A673 (cell line): Measurements from ENCODE around the gene UPF1. TPM values are rescaled to one million over a fixed set of nuclear protein-coding genes. Genes with fewer than 3 reads are reported as not detected.
"Not testable (repeated sequence)": the region's sequence is repeated elsewhere in the genome, so short reads cannot be mapped to it uniquely, and the experiment has no call there.

Experiments
- BruUV-seq: library from RNA; stranded (reverse); fragments of 400-500 nt; replicated peaks from 2 replicates; lab custom pipeline; 2021; lab: Mats Ljungman, UMichigan
- CTCF ChIA-PET: fragments of 300-600 bp; sonication (Branson Sonifier 250); formaldehyde crosslinking; loops from one replicate; lab custom pipeline; 2022; ENCODE audit warnings: antibody characterized with exemption; lab: Charles Lee
- POLR2A ChIA-PET: fragments of 300-600 bp; sonication (Branson Sonifier 250); formaldehyde crosslinking; loops from one replicate; lab custom pipeline; 2022; ENCODE audit warnings: antibody characterized with exemption; ENCODE audit not compliant: low non-redundant PET; lab: Charles Lee
- DNase-seq: peaks from one replicate; pipeline ENCODE4 v3.0.0-alpha.2; 2015; ENCODE audit warnings: low spot score
- H3K27ac ChIP-seq: fragments of 200-600 bp; sonication (generic); 2 replicates; pipeline ENCODE4 v1.5.1; 2016; ENCODE audit warnings: mixed run types, low read depth, mild to moderate bottlenecking, mixed read lengths, antibody characterized with exemption, low read length; ENCODE audit not compliant: poor library complexity, severe bottlenecking
- H3K27me3 ChIP-seq: fragments of 200-600 bp; sonication (generic); replicated peaks from 2 replicates; pipeline ENCODE4 v1.6.1; 2017; ENCODE audit warnings: mixed run types, low read depth, mild to moderate bottlenecking, mixed read lengths, antibody characterized with exemption, low read length; ENCODE audit not compliant: insufficient read depth, poor library complexity
- H3K36me3 ChIP-seq: fragments of 200-600 bp; sonication (generic); 2 replicates; pipeline ENCODE4 v1.6.1; 2016; ENCODE audit warnings: mixed run types, mild to moderate bottlenecking, mixed read lengths, antibody characterized with exemption, low read length; ENCODE audit not compliant: insufficient read depth, poor library complexity, severe bottlenecking
- H3K4me1 ChIP-seq: fragments of 200-600 bp; sonication (generic); 2 replicates; pipeline ENCODE4 v1.6.1; 2017; ENCODE audit warnings: mixed run types, mild to moderate bottlenecking, mixed read lengths, antibody characterized with exemption, low read length; ENCODE audit not compliant: insufficient read depth, poor library complexity, severe bottlenecking
- H3K4me3 ChIP-seq: fragments of 200-600 bp; sonication (generic); 2 replicates; pipeline ENCODE4 v1.5.1; 2016; ENCODE audit warnings: low read depth, mixed run types, mild to moderate bottlenecking, mixed read lengths, low read length; ENCODE audit not compliant: poor library complexity, severe bottlenecking
- H3K9me3 ChIP-seq: fragments of 200-600 bp; sonication (generic); 2 replicates; pipeline ENCODE4 v1.6.1; 2016; ENCODE audit warnings: mixed run types, low read depth, mild to moderate bottlenecking, mixed read lengths, antibody characterized with exemption, low read length; ENCODE audit not compliant: poor library complexity, severe bottlenecking
- EZH2 ChIP-seq: fragments of 200-600 bp; sonication (generic); IDR thresholded peaks from 2 replicates; pipeline ENCODE4 v1.6.1; 2017; ENCODE audit warnings: borderline replicate concordance, low read depth, mild to moderate bottlenecking, mixed read lengths, antibody characterized with exemption, low read length; ENCODE audit not compliant: poor library complexity, severe bottlenecking
- intact Hi-C: fragments of 100-400 bp; cut with micrococcal nuclease; formaldehyde crosslinking; loops from one replicate; pipeline ENCODE4 v1.10.0; 2022; ENCODE audit not compliant: unreplicated experiment
- total RNA-seq: library from RNA; stranded (reverse); gene quantifications from 2 replicates; pipeline ENCODE4 v1.2.3, GENCODE V29; 2021
- TF ChIP-seq, protein P1 (sequence below): fragments of 300-800, 200-600 bp; sonication (generic); conservative IDR thresholded peaks from 2 replicates; pipeline ENCODE4 v1.5.1; 2017; ENCODE audit warnings: low read depth, mild to moderate bottlenecking, antibody characterized with exemption, low read length, moderate library complexity, mixed read lengths

UPF1 gene
- total RNA-seq, 1 experiment from 2014 or later, result 83.8 TPM

DNA sequence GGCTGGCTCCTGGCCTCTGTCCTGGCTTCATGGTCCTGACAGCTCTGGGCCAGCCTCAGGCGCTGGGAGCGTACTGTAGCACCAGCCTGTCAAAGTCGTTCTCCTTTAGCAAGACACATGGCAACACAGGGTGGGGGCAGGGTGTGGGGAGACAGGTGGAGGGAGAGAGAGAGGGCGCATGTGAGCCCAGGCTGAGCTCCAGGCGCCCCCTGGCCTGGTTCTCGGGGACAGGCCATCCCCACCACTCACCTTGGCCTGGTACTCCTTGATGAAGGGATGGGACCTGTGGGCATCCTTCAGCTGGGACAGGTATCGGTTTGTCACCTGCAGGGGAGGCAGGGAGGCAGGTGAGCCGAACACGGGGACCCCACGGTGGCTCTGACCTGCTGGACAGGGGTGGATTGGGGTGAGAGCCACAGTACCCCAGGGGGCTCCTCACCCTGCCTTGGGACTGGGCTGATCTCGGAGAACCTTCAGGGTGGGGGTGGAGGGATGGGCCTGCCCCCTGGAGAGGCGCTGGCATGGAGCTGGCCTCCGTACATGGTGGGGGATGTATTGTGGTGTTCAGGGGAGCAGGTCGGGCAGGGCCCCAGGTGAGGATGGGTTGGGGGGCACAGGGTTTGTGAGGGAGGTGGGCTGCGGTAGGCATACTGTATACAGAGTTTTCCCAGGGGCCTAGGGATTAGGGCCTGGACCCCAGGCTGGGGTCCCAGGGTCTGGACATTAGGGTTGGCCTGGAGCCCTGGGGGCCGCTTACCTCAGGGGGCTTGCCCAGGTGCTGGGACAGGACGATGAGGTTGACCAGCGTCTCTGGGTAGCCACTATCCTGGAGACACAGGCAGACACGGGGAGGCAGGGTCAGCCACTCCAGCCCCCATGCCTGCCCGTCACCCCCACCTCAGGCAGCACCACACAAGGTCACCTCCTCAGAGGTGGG, 68.1 kb downstream of the UPF1 start:
- Histone ChIP-seq H3K9me3 (no peaks in the 10 kb centered on the region), H3K27me3 (no peaks in the 10 kb centered on the region), H3K36me3 (no peaks in the 10 kb centered on the region), H3K27ac (no peak overlapping the region), H3K4me1 (peaks cover 3% of the 10 kb centered on the region), H3K4me3 (no peak overlapping the region)
- no peak for DNase-seq
- POLR2A ChIA-PET, result no interaction called here
- no peak for TF ChIP-seq EZH2
- TF ChIP-seq, protein P1, sequence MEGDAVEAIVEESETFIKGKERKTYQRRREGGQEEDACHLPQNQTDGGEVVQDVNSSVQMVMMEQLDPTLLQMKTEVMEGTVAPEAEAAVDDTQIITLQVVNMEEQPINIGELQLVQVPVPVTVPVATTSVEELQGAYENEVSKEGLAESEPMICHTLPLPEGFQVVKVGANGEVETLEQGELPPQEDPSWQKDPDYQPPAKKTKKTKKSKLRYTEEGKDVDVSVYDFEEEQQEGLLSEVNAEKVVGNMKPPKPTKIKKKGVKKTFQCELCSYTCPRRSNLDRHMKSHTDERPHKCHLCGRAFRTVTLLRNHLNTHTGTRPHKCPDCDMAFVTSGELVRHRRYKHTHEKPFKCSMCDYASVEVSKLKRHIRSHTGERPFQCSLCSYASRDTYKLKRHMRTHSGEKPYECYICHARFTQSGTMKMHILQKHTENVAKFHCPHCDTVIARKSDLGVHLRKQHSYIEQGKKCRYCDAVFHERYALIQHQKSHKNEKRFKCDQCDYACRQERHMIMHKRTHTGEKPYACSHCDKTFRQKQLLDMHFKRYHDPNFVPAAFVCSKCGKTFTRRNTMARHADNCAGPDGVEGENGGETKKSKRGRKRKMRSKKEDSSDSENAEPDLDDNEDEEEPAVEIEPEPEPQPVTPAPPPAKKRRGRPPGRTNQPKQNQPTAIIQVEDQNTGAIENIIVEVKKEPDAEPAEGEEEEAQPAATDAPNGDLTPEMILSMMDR, result no peak
- CTCF ChIA-PET, result no interaction called here
- intact Hi-C loops, result no loop called here
- BruUV-seq, result no TSS peak

DNA sequence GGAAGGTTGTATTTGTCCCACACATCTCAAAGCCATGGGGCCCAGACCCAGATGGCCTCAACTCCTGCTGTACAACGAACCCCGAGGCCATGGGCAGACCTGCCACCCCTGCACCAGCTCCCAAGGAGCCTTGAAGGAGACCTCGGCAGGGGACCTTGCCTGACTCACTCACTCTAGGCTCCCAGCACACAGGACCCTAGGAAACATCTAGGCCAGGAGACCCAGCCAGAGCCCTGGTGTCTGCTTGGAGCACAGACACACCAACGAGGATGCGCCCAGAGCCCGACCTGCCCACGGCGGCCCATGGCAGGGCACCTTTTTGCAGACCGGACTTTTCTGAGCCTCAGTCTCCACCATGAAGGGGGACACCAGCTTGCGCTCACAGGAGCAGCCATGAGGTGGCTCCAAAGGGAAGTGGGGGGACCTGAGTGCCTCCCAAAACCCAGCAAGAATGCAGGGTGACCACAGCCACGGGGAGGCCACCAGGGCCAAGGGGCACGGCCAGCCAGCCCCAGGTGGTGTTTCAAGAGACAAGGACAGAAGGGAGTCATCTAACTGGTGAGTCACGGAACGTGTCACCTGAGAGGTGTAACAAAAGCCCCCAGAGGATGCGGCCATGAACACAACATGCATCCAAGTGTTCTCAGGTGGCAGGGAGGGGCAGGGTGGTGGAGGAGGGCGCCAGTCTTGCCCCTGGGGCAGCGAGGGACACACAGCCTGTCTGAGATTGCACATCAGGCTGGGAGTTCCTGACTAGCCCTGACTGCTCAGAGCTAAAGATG, 69.1 kb downstream of the UPF1 start:
- no peak overlapping the region for H3K27ac ChIP-seq
- no peak for DNase-seq
- H3K36me3 ChIP-seq, result peaks cover 3% of the 10 kb centered on the region
- no TSS peak for BruUV-seq
- intact Hi-C loops, result no loop called here
- H3K4me3 ChIP-seq, result no peak overlapping the region
- H3K4me1 ChIP-seq, result no peaks in the 10 kb centered on the region
- CTCF ChIA-PET, result no interaction called here
- H3K27me3 ChIP-seq, result no peaks in the 10 kb centered on the region
- no peaks in the 10 kb centered on the region for H3K9me3 ChIP-seq
- POLR2A ChIA-PET, result no interaction called here
- TF ChIP-seq, protein P1, result no peak
- no peak for TF ChIP-seq EZH2

DNA sequence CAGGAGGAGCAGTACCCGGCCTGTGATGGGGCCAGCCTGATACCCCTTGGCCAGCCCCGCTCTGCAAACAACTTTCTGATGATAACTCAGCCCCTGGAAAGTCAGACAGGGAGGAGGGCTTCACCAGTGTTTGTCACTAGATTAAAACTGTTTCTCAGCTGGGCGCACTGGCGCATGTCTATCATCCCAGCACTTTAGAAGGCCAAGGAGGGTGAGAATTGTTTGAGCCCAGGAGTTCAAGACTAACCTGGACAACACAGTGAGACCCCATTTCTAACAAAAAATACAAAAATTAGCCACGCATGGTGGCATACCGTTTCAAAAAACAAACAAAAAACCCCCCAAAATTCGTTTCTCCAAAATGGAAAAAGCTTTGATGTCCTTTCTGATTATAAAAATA, 69.7 kb downstream of the UPF1 start:
- no peak overlapping the region for H3K27ac ChIP-seq
- no peak for TF ChIP-seq EZH2
- TF ChIP-seq, protein P1, result no peak
- CTCF ChIA-PET, result no interaction called here
- DNase-seq, result no peak
- H3K27me3 ChIP-seq, result no peaks in the 10 kb centered on the region
- no peaks in the 10 kb centered on the region for H3K4me1 ChIP-seq
- peaks cover 3% of the 10 kb centered on the region for H3K36me3 ChIP-seq
- no peaks in the 10 kb centered on the region for H3K9me3 ChIP-seq
- intact Hi-C loops, result no loop called here
- BruUV-seq, result no TSS peak
- H3K4me3 ChIP-seq, result no peak overlapping the region
- POLR2A ChIA-PET, result no interaction called here

DNA sequence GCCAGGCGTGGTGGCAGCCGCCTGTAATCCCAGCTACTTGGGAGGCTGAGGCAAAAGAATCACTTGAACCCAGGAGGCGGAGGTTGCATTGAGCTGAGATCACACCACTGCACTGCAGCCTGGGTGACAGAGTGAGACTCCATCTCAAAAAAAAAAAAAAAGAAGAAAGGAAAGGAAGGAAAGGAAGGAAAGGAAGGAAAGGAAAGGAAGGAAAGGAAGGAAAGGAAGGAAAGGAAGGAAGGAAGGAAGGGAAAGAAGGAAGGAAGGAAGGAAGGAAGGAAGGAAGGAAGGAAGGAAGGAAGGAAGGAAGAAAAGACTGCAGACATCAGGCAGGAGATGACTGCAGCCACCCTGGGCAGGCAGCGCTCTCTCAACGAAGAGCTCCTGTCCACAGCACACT, 70.8 kb downstream of the UPF1 start:
- H3K4me1 ChIP-seq, H3K9me3 ChIP-seq, DNase-seq, H3K27ac ChIP-seq, H3K36me3 ChIP-seq, H3K27me3 ChIP-seq, H3K4me3 ChIP-seq, intact Hi-C loops, BruUV-seq: not testable (repeated sequence)
- POLR2A ChIA-PET, result interaction anchor here (0.8 kb wide), 1 partner anchor 54 kb away, joined by 12 read pairs; no protein-coding TSS in a partner anchor
- CTCF ChIA-PET, result interaction anchor here (0.6 kb wide), 1 partner anchor 58 kb away, joined by 3 read pairs; no protein-coding TSS in a partner anchor
